ENCODE measurements around the gene C4orf51.

Gene C4orf51

DNA sequence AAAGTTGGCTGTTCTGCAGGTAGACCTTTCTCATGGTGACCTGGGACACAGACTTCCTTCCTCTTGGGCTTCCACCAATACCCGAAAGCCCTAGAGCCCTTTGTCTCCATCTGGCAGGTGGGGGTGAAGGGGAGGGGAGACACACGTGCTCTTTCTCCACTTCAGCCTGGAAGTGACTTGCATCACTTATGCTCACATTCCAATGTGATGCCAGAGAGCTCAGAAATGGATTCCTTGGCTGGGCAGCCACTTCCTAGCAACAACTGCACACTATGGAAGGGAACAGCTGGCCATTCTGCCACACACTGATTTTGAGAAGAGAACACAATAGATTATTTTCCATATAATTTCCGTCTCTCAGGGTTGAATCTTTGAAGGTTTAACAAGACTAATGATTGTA, 36.3 kb downstream of the C4orf51 start:
- peak; percentile 12 for DNase-seq

DNA sequence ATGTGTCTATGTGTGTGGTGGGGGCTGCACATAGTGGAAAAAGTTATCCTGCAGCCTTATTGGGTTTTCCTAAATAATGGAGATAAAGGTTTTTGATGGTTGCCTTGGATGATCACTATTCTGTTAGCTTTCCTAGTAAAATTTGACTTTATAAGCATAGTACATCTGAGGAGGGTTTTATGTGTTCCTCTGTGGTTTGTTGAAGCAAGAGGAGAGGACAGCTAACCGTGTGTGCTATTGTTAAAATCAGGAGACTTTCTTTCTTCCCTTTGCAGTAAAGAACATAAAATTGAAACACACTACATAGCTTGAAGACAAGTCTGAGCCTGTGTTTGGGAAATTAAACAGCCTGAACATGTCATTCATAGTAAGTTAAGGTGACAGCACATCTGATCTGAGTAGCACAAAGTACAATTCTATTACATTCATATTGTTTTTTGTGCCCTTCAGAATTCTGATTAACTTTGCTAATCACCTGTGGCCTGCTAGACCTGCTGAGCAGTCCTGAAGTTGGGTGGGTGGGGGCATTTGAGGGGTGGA, 36.8 kb downstream of the C4orf51 start:
- no peak for DNase-seq

DNA sequence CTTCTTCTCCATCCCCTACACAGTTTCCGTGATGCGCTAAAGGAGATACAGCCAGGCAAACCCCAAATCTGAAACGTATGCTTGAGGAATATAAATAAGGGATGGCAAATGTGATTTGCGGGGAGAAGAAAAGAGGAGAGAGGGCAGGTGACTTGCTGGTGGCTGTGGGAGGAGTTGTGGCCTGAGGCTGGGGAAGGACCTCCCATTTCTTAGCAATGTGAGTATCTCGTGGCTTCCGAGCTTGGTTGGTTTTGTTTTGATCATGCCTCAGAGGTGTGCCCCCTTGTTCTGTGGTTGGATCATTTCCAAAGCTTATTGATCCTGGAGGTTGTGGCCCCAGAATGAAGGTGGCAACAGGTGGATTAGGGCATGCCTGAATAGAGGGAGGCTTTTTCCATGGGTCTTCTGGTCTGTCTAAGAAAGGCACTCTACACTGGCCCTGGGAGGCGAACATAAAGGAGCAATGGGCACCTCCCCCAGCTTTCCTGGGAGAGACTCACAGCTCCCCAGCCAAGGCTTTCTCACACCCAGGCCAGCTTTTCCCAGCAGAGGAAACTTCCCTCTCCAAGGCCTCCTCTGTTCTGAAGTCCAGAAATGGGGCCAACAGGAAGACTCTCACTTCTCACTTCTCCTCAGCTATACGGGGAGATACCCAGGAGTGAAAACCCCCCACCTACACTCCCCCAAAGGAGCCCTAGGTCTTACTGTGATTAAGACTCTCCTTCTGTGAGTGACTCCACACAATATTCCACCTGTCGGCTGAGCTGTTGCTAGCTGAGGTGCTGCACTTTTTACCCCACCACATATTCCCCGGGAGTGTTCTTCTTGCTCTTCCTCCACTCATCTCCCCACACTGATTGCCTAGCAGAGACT, 40.0 kb downstream of the C4orf51 start:
- DNase-seq: no peak

DNA sequence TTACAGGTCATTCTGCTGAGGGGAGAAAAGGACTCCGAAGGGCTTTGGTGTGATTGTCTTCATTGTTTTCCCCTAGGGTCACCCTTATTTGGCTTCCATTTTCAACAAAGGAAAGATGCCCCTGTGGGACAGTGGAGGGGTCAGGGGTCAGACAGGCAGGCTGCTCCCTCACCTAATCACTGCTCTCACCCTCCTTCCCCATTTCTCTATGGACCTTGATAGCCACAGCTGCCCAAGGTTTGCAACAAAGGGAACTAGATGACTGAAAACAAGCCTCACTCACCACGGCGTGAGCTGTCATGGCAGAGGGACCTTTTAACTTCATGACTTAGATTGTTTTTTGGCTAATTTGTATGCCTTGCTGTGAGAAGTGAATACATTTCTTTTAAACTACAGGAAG, 40.7 kb downstream of the C4orf51 start:
- no peak for DNase-seq

DNA sequence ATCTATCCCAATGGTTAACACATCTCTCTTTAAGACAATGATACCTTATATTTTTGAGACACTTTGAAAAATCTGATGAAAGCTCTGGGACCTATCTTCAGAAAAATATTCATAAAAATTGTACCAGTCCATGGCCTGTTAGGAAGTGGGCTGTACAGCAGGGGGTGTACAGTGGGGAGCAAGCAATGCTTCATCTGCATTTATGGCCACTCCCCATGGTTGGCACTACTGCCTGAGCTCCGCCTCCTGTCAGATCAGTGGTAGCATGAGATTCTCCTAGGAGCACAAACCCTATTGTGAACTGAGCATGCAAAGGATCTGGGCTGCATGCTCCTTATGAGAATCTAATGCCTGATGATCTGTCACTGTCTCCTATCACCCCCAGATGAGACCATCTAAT, 42.6 kb downstream of the C4orf51 start:
- peak; percentile 19 for DNase-seq

DNA sequence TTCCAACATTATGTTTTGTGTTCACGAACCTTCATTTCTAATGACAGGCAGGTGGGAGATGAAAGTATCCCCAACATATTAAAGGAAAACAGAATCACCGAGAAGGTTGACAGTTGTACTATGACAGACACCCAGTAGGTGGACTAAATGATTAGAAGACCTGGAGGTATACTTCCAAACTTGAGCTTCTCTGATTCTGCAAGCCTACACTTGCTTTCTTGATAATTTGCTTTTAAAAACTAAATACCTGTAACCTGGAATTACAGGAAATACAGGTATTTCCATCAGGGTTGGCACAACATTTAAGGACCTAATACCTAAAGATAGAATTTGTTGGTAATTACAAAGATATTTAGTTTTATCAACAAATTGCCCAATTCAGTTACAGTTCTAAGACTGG, 43.4 kb downstream of the C4orf51 start:
- DNase-seq: no peak

DNA sequence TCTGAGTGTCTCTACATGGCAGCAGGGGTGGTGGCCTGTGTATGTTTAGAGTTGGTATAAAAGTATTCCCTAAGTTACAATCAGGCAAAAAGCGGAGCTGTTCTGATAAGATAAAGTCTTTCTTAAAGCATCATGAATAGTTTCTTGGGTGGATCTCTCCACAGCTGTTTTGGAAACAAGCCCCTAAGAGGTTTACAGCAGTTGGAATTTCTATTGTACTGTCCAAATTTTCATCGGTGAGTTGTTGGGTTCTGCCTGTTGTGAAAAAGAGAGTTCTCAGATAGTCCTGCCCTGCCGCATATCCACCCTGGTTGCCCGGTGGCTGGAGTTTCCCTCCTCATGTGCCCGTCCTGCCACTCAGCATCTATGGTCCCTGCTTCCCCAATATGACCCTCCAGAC, 50.1 kb downstream of the C4orf51 start:
- DNase-seq: no peak

DNA sequence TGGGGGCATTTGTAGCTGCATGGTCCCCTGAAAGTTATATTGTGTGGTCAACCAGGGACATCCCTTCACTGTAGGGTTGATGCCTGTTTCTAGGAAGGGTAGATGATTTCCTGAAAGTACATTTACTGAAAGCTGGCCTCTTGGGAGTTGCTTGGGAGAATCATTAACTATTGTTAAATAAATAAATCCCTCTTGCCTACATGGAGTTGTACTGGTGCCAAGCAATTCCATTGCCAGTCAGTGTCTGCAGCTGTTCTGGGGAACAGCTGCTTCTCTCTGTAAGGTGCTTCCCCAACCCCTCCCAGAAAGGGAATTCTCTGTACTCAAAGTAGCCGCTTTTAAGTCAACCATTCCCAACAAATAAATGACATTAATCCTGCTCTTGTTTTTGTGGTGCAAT, 51.1 kb downstream of the C4orf51 start:
- peak; percentile 24 for DNase-seq

DNA sequence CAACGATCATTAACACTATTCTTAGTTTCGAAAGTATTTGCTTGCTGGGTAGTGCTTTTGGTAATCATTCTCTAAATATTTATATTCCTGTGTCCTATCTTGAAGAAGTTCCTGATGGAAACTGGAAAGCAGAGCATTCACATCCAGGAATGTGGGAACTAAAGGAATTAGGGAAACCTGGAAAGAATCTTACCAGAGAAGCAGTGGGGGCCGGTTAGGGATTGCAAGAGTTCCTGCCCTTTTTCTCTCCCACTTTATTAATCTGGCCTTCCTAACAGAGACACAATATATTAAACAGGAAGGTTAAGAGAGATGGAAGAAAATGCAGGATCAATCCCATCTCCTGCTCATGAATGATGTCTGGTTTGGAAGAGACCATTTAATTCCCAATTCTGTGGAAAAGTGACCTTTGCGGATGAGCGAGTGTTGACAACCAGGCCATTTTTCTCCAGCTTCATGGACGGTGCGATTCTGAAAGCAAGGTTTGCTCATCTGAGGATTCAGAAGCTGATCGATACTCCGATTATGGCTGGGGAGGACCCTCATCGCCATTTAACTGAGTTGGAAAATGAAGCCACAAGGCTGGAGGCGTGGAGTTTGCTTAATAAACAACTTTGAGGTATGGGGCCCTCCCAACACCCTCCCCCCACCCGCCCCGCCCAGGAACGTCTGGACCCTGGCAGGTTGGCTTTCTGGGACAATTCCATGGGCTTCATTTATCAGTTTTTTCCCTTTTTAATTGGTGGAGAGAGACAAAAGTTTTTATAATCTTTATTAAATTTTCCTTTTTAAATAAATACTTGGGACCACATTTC, 52.3 kb downstream of the C4orf51 start:
- DNase-seq: peak; percentile 44

DNA sequence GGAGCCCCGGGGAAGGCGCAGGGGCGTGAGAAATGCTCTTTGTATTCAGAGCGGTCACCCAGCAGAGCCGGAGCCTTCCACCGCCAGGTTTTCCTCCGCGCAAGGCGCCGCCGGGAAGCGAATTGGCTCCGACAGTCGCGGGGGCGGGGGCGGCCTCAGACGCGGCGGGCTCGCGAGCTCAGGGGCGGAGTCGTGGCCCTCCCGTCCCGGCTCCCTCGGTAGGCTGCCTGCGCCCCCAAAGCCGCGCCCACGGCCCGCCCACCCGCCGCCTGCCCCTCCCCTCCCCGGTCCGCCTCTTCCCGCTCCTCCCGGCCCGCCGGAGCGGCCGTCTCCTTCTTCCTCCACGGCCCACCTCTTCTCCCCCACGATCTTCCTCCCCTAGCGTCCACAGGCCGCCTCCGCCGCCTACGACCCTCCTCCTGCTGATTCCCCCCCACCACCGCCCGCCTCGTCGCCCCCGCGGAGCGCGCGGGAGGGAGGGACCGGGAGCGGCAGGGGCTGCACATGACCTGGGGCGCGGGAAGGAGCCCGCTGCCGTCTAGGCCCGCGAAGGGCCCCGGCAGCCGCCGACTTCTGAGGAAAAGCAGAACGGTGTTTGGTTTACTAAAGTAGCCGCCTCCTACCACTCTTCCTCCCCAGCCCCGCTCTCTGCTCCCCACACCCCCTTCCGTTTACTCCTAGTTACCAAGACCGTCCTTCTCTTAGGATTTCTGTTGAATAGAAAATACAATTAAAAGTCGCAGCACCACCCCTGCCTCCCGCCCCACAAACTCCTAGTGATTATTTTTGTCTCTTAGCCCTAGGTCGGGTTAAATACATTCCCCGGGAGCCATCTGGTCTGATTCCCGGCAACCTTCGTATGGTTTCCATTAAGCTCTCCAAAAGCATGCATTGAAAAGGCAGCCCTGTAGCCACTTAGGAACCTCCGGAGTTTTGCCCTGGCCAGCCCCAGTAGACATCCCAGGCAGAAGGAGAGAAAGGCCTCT, 53.2 kb downstream of the C4orf51 start:
- peak; percentile 95 for DNase-seq

DNA sequence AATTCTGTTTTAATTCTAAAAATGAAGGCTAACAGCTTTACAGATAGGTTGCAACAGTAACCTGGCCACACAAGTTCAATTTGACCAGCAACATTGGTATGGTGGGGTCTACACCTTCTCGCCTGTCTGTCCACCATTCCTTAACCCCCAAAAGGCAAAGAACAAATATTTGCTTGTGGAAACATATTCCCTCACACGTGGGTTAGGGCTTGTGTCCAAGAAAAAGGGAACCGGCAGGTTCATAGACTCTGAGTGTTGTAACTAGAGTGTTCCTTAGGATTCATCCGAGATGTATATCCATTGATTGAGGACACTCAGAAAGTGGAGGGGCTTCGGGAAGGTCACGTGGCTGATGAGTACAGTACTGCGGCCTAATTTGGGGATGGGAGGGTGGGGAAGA, 54.1 kb downstream of the C4orf51 start:
- no peak for DNase-seq

DNA sequence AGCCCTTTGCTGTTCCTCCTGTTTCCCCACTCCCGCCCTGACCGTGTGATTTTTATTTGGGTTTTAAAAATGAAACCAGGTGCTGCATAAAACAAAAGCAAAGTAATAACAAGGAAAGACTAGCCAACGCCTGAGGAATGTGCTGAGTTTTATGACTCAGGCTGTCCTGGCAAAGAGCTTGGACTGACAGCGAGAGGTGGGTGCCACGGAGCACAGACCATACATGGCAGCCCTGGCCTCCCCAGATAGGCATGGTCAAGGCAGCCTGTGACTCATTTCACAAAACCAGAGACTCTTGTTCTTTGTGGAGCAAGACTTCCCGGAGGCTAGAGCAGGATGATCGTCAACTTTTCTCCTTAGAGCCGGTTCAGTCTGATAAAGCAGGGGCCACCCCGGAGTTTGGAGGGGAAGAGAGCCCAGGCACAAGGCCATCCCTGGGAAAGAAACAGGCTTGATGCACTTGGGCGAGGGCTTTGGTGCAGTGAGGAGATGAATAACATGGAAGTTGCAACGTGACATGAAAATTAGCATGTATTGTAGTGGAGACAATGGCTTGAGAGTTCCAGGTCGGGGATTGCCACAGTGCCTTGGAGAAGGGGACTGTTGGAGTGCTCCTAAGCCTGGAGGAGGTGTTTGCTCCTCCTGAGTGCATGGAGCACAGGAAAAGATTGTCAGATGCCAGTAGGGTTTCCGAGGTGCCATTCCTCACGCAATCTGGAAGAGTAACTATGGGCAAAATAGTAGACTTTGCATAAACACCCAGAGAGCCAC, 54.8 kb downstream of the C4orf51 start:
- no peak for DNase-seq

DNA sequence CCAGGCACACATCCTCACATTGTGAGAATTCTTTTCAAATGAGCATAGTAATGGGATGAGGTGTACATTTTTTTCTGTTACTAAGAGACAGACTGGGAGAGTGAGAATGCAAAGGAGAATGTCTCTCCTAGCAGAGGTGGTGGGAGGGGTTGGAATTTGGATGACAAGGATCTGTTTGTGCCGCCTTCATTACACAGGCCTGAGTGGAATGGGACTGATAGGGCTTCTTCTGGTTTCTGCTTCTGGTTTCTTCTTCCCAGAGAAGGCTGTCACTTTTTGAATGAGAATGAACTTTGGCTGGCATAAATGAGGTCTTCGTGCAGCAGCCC, 55.4 kb downstream of the C4orf51 start:
- no peak for DNase-seq

DNA sequence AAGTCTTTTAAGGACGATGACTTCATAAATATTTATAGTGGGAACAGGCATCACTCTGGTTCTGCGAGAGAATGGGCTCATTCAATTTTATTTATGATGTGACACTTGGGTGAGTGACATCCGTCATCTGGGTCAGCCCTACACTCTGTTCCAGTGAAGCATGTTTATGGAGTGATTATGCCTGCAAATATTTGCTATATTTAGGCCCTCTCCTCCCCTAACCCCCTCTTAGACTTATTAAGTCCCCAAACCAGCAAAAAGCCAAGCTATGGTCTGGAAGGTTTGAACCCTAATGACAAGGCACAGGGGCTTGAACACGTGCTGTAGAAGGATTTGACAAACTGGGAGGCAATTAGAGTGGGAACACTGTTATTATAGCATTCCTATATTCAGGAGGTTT, 55.9 kb downstream of the C4orf51 start:
- DNase-seq: no peak

DNA sequence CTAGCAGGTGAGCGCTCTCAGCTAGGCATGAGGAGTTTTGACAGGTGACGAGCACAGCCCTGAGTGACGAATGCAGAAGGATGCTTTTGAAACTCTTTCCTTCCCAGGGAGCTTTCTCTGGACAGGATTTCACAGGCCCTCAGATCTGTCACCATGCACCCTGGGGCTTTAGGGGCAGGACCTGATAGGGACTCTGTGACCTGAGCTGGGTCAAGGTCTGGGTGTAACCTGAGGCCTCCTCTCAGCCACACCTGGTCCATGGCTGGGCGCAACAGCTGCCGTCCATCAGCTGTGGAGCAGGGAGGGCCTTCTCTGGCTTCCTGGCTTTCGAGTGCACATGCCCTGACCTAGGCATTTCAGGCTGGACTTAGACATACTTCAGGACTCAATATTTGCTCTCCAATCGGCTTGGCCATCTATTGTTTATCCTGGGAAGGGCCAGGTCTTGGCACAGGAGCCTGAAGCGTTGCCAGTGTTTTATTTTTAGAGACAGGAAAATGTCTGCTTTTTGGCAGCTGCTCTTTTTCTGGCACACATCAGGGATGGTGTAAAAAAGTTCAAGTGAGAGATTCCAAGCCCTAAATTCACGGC, 56.4 kb downstream of the C4orf51 start:
- no peak for DNase-seq

DNA sequence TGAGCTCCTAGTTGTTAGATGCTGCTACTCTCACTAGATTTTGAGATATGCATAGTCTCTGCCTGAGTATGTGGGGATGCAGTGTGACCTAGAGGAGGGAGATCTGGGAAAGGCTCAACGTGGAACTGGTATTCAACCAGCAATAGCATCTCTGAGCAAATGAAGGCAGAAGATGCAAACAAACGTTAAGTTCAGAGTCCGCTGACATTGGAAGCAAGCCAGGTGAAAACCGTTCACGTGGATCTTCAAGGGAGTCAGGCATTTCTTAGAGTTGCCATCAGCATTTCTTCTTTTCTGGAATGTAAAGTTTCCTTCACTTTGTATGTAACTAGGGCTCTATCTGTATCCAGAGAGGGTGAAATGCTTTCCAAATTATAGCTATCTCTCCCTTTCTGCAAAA, 59.9 kb downstream of the C4orf51 start:
- no peak for DNase-seq

DNA sequence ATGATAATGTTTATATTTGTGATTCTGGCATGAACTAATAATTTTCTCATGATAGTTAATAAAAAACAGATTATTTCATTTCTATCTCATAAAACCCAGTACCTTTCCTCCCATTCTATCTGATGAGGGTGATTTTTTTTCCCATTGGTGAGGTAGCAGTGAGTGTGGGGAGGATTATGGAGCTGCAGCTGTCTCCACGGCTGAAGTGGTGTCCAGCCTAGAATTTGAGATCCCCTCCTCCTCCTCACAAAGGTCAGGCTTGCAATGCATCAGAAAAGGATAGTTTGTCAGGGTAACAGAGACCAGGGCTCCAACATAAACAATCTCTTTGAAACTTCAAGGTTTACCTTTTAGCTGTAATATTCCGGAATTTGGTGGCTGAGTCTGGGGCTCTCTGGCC, 60.9 kb downstream of the C4orf51 start:
- DNase-seq: peak; percentile 27

DNA sequence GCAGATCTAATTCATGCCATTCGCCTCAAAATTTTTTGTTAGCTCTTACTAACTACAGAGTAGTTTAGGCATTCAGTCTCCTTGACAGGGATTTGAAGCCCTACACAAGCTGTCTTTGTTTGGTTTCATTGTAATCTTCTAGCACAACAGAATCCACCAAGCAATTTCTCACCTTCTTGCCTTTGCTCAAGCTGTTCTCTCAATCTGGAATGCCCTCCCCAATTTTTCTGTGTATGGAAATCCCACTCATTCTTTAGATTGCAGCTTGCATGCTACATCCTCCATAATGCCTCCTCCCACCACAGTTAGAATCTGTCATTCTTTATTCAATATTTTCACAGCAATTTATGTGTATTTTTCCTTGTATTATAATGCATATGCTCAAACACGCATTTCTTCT, 63.7 kb downstream of the C4orf51 start:
- DNase-seq: peak; percentile 66

DNA sequence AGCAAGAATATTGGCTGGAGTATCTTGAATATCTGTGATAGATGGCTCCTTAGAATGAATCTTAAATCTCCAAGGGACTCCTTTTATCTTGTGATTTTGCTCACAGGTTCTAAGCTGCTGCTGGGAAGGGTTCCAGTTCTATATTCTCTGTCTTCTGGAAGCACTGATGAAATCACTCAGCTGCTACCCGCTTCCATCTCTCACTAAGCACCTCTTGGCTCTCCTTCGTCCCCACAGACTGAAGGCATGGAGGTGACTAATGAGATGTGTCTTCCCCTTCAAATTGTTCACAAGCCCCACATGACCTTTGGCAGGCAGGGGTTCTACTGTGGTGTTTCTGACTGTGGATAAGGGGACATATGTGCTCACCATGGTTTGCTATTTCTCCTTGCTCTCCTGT, 75.9 kb downstream of the C4orf51 start:
- DNase-seq: no peak

DNA sequence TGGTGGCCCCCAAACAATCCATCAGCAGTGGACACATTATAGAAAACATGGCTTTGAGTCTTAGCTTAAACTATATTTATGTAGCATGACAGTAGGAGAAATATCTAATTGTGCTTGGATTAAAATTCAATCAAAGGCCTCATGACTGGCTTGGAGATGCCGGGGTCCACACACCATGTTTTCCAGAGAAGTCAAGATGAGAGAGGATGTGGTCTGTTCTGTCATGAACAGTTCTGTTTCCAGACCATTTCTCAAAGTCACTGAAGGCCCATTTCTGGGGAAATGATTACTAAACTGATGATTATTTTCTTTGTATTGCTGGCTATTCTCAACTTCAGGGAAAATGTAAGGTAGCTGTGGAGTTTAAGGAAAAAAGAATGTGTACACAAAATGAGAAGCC, 76.3 kb downstream of the C4orf51 start:
- DNase-seq: no peak

DNA sequence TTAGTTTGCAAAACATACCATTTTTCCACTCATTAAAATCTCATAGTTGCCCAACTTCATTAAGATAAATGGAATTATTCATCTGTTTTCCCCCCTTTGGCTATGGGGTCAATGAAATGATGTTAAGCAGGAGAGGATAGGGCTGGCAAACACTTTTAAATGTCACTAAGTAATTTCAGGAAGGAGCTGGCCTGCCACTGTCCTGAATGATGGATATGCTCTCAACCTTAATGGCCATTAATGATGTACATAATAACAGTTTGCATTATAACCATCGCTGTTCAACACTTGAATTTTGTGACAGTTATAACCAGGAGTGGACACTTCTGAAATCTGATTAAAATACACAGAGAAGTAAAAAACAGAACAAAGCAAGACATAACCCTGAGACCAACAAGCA, 77.2 kb downstream of the C4orf51 start:
- no peak for DNase-seq

DNA sequence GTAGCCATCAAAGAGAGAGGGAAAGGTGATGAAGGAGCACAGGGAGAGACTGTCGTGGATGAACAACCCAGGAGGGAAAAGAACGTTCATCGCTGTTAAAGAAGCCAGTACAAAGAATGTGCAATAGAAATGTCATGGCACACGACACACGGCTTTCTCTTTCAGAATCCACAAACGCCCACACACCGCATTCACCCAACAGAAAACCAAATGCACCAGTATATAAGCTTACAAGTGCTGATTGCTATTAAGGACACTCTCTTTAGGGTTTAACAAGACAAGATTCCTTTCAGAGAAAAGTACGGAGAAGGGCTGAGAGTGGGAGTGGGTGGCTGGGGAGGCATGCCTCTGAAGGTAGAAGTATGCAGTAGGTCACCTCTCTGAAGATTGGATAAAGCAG, 80.2 kb downstream of the C4orf51 start:
- no peak for DNase-seq

Measured in NCI-H82 (cell line).